Frontal cortex (tissue), 4 donors: Measurements from ENCODE around the gene SPAAR. TPM values are rescaled to one million over a fixed set of nuclear protein-coding genes. Genes with fewer than 3 reads are reported as not detected.
"Not testable (repeated sequence)": the region's sequence is repeated elsewhere in the genome, so short reads cannot be mapped to it uniquely, and the experiment has no call there.

Source experiments
- DNase-seq, 2 donors: peaks; one replicate each; pipeline ENCODE4 v3.0.0; 2012; ENCODE audit warnings: low spot score in 2 of 2
- FAIRE-seq: peaks from 2 replicates; lab custom pipeline; 2012; peaks lifted over from hg19 to GRCh38; lab: Jason Lieb, UNC
- total RNA-seq: library from RNA; depleted of rRNA; stranded (reverse); fragments of >200 nt; gene quantifications from one replicate; pipeline ENCODE4 v1.2.3, GENCODE V29; 2014
- donor health status: control.
- donor health status: control.
- donor health status: control.

SPAAR gene
- total RNA-seq, 1 donor from 2014 or later: 0.41 TPM

- FAIRE-seq (no peak), DNase-seq (no peak)
These were observed 10.3 kb upstream of the SPAAR start for GRCh38 chr9:35899021-35899420.

GRCh38 chr9:35903049-35903448, 6.2 kb upstream of the SPAAR start:
- DNase-seq (peak; percentile 48 to 55), FAIRE-seq (peak; percentile 52)

DNA sequence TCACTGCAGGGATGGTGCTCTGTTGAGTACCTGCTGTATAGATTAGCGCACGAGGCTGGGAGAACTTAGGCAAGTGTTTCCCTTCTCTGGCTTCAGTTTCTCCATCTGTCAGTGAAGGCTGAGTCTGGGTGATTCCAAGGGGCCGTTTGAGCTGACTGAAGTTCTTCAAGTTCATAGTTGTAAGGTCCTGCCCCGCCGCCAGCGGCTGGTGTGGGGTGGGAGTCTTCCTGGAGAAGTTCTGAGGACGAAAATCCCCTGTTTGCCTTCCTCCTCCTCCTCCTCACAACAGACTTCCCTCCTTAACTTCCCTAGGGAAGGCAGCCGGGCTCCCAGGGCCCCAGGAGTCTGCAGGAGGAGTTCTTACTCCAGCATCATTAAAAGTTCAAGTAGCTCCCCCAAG, 5.0 kb upstream of the SPAAR start:
- FAIRE-seq (no peak), DNase-seq (no peak)

GRCh38 chr9:35905051-35905781, 4.1 kb upstream of the SPAAR start:
- DNase-seq (no peak), FAIRE-seq (no peak)

DNA sequence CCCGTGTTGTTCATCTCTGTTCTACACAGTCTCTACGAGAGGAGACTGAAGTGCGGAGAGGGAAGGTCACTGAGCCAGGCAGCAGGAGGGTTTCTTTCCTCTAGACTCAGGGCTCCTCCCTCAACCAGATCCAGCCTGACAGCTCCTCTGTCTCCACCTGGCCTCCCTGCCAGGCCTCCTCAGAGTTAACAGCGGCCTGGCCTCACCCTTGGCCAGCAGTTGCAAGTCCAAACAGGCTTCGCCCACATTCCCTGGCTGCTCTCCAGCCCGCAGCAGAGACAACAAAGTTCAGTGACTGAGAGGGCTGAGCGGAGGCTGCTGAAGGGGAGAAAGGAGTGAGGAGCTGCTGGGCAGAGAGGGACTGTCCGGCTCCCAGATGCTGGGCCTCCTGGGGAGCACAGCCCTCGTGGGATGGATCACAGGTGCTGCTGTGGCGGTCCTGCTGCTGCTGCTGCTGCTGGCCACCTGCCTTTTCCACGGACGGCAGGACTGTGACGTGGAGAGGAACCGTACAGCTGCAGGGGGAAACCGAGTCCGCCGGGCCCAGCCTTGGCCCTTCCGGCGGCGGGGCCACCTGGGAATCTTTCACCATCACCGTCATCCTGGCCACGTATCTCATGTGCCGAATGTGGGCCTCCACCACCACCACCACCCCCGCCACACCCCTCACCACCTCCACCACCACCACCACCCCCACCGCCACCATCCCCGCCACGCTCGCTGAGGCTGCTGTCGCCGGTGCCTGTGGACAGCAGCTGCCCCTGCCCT, 3.2 kb upstream of the SPAAR start, which contains the start of gene HRCT1:
HRCT1 (plus strand) TSS at position 291 of the 768 bp plus-strand sequence; CDS start at position 377, 86 bp downstream.
- FAIRE-seq: no peak
- no peak for DNase-seq

DNA sequence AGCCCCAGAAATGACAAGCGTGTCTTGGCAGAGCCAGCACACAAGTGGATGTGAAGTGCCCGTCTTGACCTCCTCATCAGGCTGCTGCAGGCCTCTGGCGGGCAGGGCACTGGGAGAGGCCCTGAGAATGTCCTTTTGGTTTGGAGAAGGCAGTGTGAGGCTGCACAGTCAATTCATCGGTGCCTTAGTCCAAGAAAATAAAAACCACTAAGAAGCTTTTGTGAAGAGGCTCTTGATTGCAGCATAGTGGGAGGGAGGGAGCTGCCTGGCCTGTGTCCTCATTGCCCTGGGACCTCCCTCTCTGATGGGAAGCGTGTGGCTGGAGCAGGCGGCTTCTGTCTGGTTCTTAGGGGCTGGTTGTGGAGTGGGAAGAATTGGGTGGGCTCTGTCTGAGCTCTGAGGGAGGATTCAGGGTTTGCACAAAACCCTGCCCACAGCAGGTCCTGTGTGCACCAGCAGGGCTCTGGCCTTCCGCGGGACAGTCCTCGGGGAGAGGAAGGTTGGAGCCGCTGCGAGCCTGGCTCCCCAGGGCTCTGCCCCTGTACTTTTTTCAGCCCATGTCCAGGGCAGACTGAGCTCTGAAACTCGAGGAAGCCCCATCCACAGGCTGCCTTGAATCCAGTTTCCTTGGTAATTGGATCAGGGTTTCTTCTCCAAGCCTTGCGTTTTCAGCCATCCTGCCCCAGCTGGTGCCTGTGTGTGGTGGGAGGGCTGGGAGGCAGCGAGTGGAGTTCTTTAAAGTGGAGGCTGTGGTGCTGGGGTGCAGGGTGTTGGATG, 2.2 kb upstream of the SPAAR start:
- DNase-seq (no peak), FAIRE-seq (no peak)

DNA sequence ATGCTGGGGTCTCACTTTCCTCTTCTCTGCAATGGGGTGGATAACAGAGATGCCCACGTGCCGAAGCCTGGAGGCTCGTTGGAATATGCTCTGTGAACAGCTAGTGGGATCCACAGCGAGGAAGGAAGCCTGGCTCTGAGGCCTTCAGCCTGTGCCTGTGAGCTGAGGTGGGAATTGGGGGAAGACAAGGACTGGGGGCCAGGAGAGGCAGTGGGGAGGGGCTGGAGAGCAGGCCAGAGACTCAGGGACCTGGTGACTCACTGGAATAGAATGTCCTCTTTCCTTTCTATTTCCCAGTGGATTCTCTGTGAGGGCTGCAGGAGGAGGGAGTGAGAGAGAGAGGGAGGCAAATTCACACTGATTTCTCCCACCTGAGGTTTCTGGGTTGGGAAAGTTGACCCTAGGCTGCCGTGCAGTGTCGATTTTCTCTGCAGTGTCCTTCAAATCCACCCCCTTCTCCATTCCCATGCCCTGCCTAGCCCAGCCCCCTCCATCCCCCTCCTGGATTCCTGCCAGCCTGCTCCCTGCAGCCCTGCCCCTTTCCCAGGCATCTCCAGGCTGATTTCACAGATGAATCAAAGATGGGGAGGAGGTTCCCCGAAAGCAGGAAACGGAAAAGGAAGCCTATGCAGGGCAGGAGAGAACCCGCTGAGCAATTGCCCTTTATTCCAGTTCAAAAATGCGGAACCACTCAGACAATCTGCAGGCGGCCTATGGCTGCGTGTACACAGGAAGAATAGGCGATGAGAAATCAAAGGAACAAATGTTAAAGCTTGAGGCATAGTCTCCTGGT, 1.4 kb upstream of the SPAAR start:
- FAIRE-seq: no peak
- peak; percentile 37 to 71 for DNase-seq

- no peak for FAIRE-seq
- no peak for DNase-seq
These were observed 675 bp upstream of the SPAAR start for GRCh38 chr9:35908504-35909125.

DNA sequence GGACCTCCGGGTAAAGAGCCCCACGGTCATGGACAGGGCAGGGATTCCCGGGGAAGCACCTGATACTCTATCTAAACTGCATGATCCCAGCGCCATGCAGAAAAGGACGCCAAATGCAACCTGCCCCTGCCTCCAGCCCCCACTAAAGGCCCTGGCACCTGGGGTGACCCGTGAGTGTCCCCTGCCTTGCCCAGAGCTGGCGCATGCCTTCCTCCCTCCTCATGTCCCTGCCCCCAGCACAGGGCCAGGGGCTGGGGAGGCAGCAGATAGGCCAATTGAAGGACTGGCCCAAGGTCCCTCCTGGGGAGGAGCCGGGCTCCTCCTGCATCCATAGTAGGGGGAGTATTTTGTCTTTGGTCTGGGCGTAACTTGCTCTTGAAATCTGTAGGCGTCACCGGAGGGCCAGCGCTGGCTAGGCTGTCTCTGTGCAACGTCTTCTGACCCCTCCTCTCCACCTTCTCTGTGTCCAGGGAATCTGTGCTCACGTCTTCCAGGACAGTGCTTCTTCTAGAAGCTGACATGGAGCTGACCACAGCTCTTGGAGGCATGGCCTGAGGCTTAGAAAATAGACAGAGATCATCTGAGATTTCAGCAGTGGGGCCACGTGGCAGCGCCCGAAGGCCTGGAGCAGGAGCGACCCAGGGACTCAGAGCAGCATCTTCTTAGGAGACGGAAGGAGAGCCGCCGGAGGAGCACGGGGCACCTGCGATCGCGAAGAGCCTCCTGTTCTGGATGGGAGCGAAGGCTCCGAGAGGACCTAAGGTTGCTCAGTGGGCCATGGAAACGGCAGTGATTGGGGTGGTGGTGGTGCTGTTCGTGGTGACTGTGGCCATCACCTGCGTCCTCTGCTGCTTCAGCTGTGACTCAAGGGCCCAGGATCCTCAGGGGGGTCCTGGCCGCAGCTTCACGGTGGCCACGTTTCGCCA, 660 bp downstream of the SPAAR start:
- DNase-seq: no peak
- no peak for FAIRE-seq

DNA sequence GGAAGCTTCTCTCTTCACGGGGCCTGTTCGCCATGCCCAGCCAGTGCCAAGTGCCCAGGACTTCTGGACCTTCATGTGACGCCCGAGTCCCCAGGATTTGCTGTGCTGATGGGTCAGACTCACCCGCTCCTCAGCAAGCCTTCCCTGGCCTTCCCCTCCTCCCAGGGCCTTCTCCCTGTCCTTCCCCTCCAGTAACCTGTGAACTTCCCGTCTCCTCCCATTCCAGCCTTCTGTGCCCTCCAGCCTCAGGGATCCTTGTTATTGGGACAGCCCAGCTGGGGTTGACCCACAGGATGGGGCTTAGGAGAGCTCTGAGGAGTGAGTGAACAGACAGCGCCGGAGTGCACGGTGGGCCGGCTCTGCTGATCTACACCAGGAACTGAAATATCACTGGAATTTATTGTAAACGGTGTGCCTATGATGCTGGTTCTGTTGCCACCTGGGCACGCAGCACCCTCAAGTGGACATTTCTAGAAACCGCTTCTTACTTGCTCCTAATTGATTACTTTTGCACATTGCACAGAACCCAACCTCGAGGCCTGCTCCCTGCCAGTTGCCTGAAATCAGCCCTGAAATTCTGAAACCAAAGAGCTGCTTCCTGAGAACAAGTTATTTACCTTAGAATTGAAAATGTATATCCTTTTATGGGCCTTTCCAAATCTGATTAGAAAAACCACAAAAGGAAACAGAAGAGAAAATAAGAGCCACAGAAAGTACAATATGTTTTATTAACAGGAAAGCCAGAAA, 1.5 kb downstream of the SPAAR start:
- no peak for FAIRE-seq
- no peak for DNase-seq

GRCh38 chr9:35911690-35912089, 2.4 kb downstream of the SPAAR start:
- DNase-seq: no peak

GRCh38 chr9:35912791-35913400, 3.6 kb downstream of the SPAAR start:
- DNase-seq: no peak
- FAIRE-seq: no peak

More at GRCh38 chr9:35911690-35912089, 2.4 kb downstream of the SPAAR start:
- no peak for FAIRE-seq

GRCh38 chr9:35913429-35913828, 4.1 kb downstream of the SPAAR start:
- DNase-seq, FAIRE-seq: not testable (repeated sequence)

- DNase-seq: no peak
These were observed 5.1 kb downstream of the SPAAR start for GRCh38 chr9:35914301-35914807.

DNA sequence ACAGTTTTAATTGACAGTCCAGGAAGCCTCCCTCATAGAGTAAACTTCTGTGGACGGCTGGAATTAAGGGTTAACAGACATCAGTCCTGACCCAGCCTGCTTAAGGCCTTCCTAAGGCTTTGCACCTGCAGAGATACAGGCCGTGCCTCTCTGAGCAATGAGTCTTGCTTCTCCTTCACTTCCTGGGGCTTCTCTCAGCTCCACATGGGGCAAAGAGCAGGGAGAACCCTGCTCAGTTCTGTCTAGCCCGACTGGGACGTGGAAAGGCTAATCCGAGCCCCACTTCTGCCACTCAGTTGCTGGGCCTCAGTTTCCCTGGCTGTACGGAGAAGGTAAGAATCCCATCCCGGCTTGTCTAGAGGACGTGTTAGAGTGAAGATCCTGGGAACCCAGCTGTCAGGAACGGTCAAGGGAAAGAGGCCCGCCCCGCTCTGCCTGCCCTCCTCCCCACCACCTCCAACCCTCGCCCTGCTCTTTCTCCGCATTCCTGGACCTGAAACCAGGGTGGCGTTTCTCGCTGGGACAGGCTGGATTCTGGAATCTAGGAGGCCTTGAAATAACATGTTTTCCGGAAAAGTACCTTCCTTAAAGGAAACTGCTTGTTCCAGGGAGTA, 6.5 kb downstream of the SPAAR start:
- no peak for FAIRE-seq
- no peak for DNase-seq

More at GRCh38 chr9:35914301-35914807, 5.1 kb downstream of the SPAAR start:
- FAIRE-seq: peak; percentile 98

- no peak for FAIRE-seq
- no peak for DNase-seq
These were observed 8.0 kb downstream of the SPAAR start for GRCh38 chr9:35917261-35917660.
